CD4-positive, alpha-beta T cell (primary cell): ENCODE data around the gene AKAP7. TPM values are rescaled to one million over a fixed set of nuclear protein-coding genes. Genes with fewer than 3 reads are reported as not detected.

Experiments
- ATAC-seq: fragments of 200-7000 bp; cut with Tn5 transposase; one replicate; pipeline ENCODE4 v1.10.0; 2022; ENCODE audit warnings: mild to moderate bottlenecking; ENCODE audit not compliant: poor library complexity
- CTCF ChIA-PET: fragments of 350-600 bp; sonication (Branson Sonifier 250); formaldehyde crosslinking; loops from one replicate; lab custom pipeline; 2021; ENCODE audit warnings: antibody characterized with exemption, inconsistent platforms; lab: Charles Lee
- POLR2A ChIA-PET: fragments of 350-600 bp; sonication (Branson Sonifier 250); formaldehyde crosslinking; loops from one replicate; lab custom pipeline; 2021; ENCODE audit warnings: antibody characterized with exemption, inconsistent platforms; lab: Charles Lee
- DNase-seq, 14 experiments: peaks; one replicate each; pipeline ENCODE4 v3.0.0-alpha.2; 2013 to 2020; ENCODE audit warnings: mixed read lengths in 2 of 14
- H3K27ac ChIP-seq, 2 donors: one replicate each; pipeline versions ENCODE4 v1.5.1 to v1.7.0; 2013; ENCODE audit warnings: low read length in 2 of 2, low read depth in 1 of 2, mild to moderate bottlenecking in 1 of 2
- H3K27me3 ChIP-seq, 2 experiments: 1 replicate in 1 of 2; 2 replicates in 1 of 2; pipeline versions ENCODE4 v1.6.1 to v1.7.0; 2013; ENCODE audit warnings: low read length in 2 of 2, control low read depth in 1 of 2, mild to moderate bottlenecking in 1 of 2, moderate library complexity in 1 of 2; ENCODE audit not compliant: insufficient read depth in 2 of 2, control insufficient read depth in 1 of 2
- H3K36me3 ChIP-seq: one replicate; pipeline ENCODE4 v1.6.1; 2013; ENCODE audit warnings: low read length, control low read depth; ENCODE audit not compliant: insufficient read depth
- H3K4me1 ChIP-seq: one replicate; pipeline ENCODE4 v1.6.1; 2013; ENCODE audit warnings: low read length, control low read depth; ENCODE audit not compliant: insufficient read depth
- H3K4me3 ChIP-seq: one replicate; pipeline ENCODE4 v1.5.1; 2013; ENCODE audit warnings: mild to moderate bottlenecking, low read length, moderate library complexity
- H3K9me3 ChIP-seq, 2 experiments: 1 replicate in 1 of 2; 2 replicates in 1 of 2; pipeline versions ENCODE4 v1.6.1 to v1.7.0; 2013; ENCODE audit warnings: low read length in 2 of 2, mild to moderate bottlenecking in 2 of 2, control low read depth in 1 of 2, moderate library complexity in 1 of 2; ENCODE audit not compliant: control insufficient read depth in 1 of 2, insufficient read depth in 1 of 2
- H3K27ac Mint-ChIP-seq: one replicate; pipeline ENCODE4 v1.8.0; 2020; ENCODE audit warnings: mixed read lengths
- H3K27me3 Mint-ChIP-seq: one replicate; pipeline ENCODE4 v1.8.0; 2021; ENCODE audit warnings: mixed read lengths
- H3K36me3 Mint-ChIP-seq: one replicate; pipeline ENCODE4 v1.8.0; 2021; ENCODE audit warnings: low read depth, mixed read lengths
- H3K4me1 Mint-ChIP-seq: one replicate; pipeline ENCODE4 v1.8.0; 2021; ENCODE audit warnings: low read depth, mixed read lengths
- H3K4me3 Mint-ChIP-seq: one replicate; pipeline ENCODE4 v1.8.0; 2020; ENCODE audit warnings: mild to moderate bottlenecking, mixed read lengths
- H3K9me3 Mint-ChIP-seq: one replicate; pipeline ENCODE4 v1.8.0; 2020; ENCODE audit warnings: mixed read lengths
- CTCF ChIP-seq: fragments of 200-600 bp; IDR thresholded peaks from one replicate; pipeline ENCODE4 v1.8.0; 2022; ENCODE audit warnings: antibody characterized with exemption, mild to moderate bottlenecking
- intact Hi-C, 2 experiments: fragments of 100-400 bp; cut with DNase I in 1 of 2; cut with micrococcal nuclease in 1 of 2; formaldehyde crosslinking; loops; one replicate each; pipeline versions ENCODE4 v1.15.1 to v1.9.0; 2023 to 2025; cut with DNase I, micrococcal nuclease
- total RNA-seq, 174 experiments: library from RNA in 2 of 174; stranded (reverse) in 2 of 174; gene quantifications; one replicate each; pipeline ENCODE4 v1.2.3 and lab custom pipeline; 2021 to 2026

The AKAP7 gene
- total RNA-seq, 2 experiments from 2014 or later, result 9.1 to 12.2 TPM

GRCh38 chr6:131305037-131305850 lies 170.0 kb downstream of the AKAP7 start:
- CTCF ChIA-PET, result interaction anchor here (1.4 kb wide), 1 partner anchor 214 kb away, joined by 3 read pairs; no protein-coding TSS in a partner anchor
- TF ChIP-seq CTCF, result no peak
- Histone ChIP-seq H3K27ac (no peak overlapping the region), H3K9me3 (no peaks in the 10 kb centered on the region), H3K36me3 (no peaks in the 10 kb centered on the region), H3K4me3 (no peak overlapping the region), H3K27me3 (no peaks in the 10 kb centered on the region), H3K4me1 (peaks cover 4% of the 10 kb centered on the region)
- no peak for DNase-seq
- H3K4me1 Mint-ChIP-seq, result peaks cover 16% of the 10 kb centered on the region
- intact Hi-C loops, result loop anchor here in 1 of 2 experiments (10.0 kb wide), 1 partner anchor 420 kb away; no protein-coding TSS in a partner anchor
- H3K27ac Mint-ChIP-seq, result no peak overlapping the region
- peaks cover 12% of the 10 kb centered on the region for H3K36me3 Mint-ChIP-seq
- H3K9me3 Mint-ChIP-seq, result peaks cover 6% of the 10 kb centered on the region
- H3K4me3 Mint-ChIP-seq, result no peak overlapping the region
- H3K27me3 Mint-ChIP-seq, result no peaks in the 10 kb centered on the region
- POLR2A ChIA-PET, result interaction anchor here (0.7 to 0.9 kb wide), 2 partner anchors 89 to 106 kb away, joined by 3 to 4 read pairs; no protein-coding TSS in a partner anchor
- no peak for ATAC-seq

- ChIA-PET POLR2A (no interaction called here), CTCF (no interaction called here)
- H3K36me3 Mint-ChIP-seq, result peaks cover 12% of the 10 kb centered on the region
- intact Hi-C loops, result loop anchor here in 1 of 2 experiments (10.0 kb wide), 1 partner anchor 425 kb away; no protein-coding TSS in a partner anchor
- H3K4me3 ChIP-seq, result no peak overlapping the region
- no peaks in the 10 kb centered on the region for H3K27me3 Mint-ChIP-seq
- ATAC-seq (no peak), DNase-seq (no peak)
- H3K36me3 ChIP-seq, result no peaks in the 10 kb centered on the region
- H3K4me1 ChIP-seq, result no peaks in the 10 kb centered on the region
- H3K27ac ChIP-seq, result no peak overlapping the region
- H3K27ac Mint-ChIP-seq, result no peak overlapping the region
- peaks cover 0 to 3% of the 10 kb centered on the region in 2 experiments for H3K9me3 ChIP-seq
- TF ChIP-seq CTCF, result no peak
- H3K4me1 Mint-ChIP-seq, result no peaks in the 10 kb centered on the region
- H3K9me3 Mint-ChIP-seq, result peaks cover 8% of the 10 kb centered on the region
- no peak overlapping the region for H3K4me3 Mint-ChIP-seq
- H3K27me3 ChIP-seq, result no peaks in the 10 kb centered on the region
Observed at GRCh38 chr6:131309437-131309836, 174.2 kb downstream of the AKAP7 start.

DNA sequence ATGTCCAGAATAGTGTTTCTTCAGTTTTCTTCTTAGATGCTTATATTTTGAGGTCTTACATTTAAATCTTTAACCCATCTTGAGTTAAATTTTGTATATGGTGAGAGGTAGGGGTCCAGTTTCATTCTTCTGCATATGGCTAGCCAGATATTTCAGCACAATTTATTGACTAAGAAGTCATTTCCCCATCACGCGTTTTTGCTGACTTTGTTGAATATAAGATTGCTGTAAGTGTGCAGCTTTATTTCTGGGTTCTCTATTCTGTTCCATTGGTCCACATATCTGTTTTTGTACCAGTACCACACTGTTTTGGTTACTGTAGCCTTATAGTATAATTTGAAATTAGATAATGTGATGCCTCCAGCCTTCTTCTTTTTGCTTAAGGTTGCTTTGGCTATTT lies 179.6 kb downstream of the AKAP7 start:
- Histone ChIP-seq H3K9me3 (peaks cover 0 to 3% of the 10 kb centered on the region in 2 experiments), H3K27me3 (no peaks in the 10 kb centered on the region), H3K36me3 (no peaks in the 10 kb centered on the region), H3K4me3 (no peak overlapping the region), H3K4me1 (no peaks in the 10 kb centered on the region), H3K27ac (no peak overlapping the region)
- Mint-ChIP-seq H3K36me3 (peaks cover 12% of the 10 kb centered on the region), H3K27me3 (no peaks in the 10 kb centered on the region), H3K4me3 (no peak overlapping the region), H3K9me3 (peaks cover 7% of the 10 kb centered on the region), H3K27ac (no peak overlapping the region), H3K4me1 (no peaks in the 10 kb centered on the region)
- ChIA-PET CTCF (no interaction called here), POLR2A (no interaction called here)
- ATAC-seq (no peak), DNase-seq (no peak)
- no peak for TF ChIP-seq CTCF
- intact Hi-C loops, result loop anchor here in 1 of 2 experiments (5.0 kb wide), 1 partner anchor 1003 kb away; no protein-coding TSS in a partner anchor
